ENCODE data around the gene TNFAIP2. TPM values are rescaled to one million over a fixed set of nuclear protein-coding genes. Genes with fewer than 3 reads are reported as not detected.

Gene TNFAIP2
- total and polyA plus RNA-seq, 2 donors (not counting 3 experiments of a cell fraction or from before 2014, with no cell fraction given) = 31.6 to 42.7 TPM

GRCh38 chr14:103164006-103164405, 40.7 kb downstream of the TNFAIP2 start:
- no TSS peak for BruUV-seq (replicated peaks)
- FAIRE-seq (no peak), DNase-seq (ENCODE audit: low read depth, low spot score) (no peak)
- Histone ChIP-seq H3K27ac (ENCODE audit: insufficient read depth, low read depth, low read length) (no peak overlapping the region), H3K9me3 (replicated peaks; ENCODE audit: control insufficient read depth, insufficient read depth, low read length) (no peaks in the 10 kb centered on the region), H3K36me3 (ENCODE audit: control insufficient read depth in 2 of 2, extremely low read depth in 1 of 2, insufficient read depth in 2 of 2, low read length in 2 of 2) (no peaks in the 10 kb centered on the region), H3K4me3 (replicated peaks in 1 of 3; ENCODE audit: insufficient read depth in 1 of 3, low read depth in 1 of 3, low read length in 3 of 3) (no peak overlapping the region), H3K27me3 (ENCODE audit: control insufficient read depth in 2 of 2, insufficient read depth in 2 of 2, low read length in 2 of 2) (peaks cover 19% of the 10 kb centered on the region in 2 experiments), H3K9ac (replicated peaks; ENCODE audit: extremely low read depth, insufficient read depth, low read length) (no peak overlapping the region), H3K4me2 (ENCODE audit: insufficient read depth, low read length) (no peak overlapping the region), H4K20me1 (replicated peaks; ENCODE audit: control insufficient read depth, extremely low read depth, insufficient read depth, low read length) (no peaks in the 10 kb centered on the region), H2AFZ (ENCODE audit: low read depth, low read length) (no peak overlapping the region), H3K9me1 (replicated peaks; ENCODE audit: control insufficient read depth, extremely low read depth, insufficient read depth, low read length) (no peaks in the 10 kb centered on the region), H3K4me1 (ENCODE audit: control insufficient read depth, extremely low read depth, insufficient read depth, low read length) (no peaks in the 10 kb centered on the region), H3K79me2 (ENCODE audit: control insufficient read depth, insufficient read depth, low read length) (no peaks in the 10 kb centered on the region)
- dilution Hi-C loops (cut with MboI; ENCODE audit: extremely low pct_ligation_motif_present, low sequenced_read_pairs) = no loop called here
- POLR2A ChIA-PET = no interaction called here
- intact Hi-C loops (cut with micrococcal nuclease) = no loop called here
- CTCF ChIA-PET = interaction anchor here (1.0 to 1.6 kb wide), 5 partner anchors 16 to 118 kb away, joined by 3 to 8 read pairs (median 4); no protein-coding TSS in a partner anchor
- no peak for TF ChIP-seq MAX (IDR thresholded peaks at IDR 0.05; ENCODE audit: insufficient read depth, insufficient read length)
- no peak for TF ChIP-seq FOS (IDR thresholded peaks at IDR 0.05; ENCODE audit: borderline replicate concordance, insufficient read depth, low read length)
- no peak for TF ChIP-seq POLR2AphosphoS5 (IDR thresholded peaks at IDR 0.05; ENCODE audit: insufficient read depth, low read depth, low read length)
- TF ChIP-seq POLR2A (IDR thresholded peaks at IDR 0.05; ENCODE audit: low read depth, low read length) = no peak
- TF ChIP-seq GATA2 (IDR thresholded peaks at IDR 0.05; ENCODE audit: insufficient read depth, insufficient read length, low read depth, low read length) = no peak
- no peak for TF ChIP-seq MYC (IDR thresholded peaks at IDR 0.05; ENCODE audit: low read depth, low read length)
- no peak for TF ChIP-seq CTCF (IDR thresholded peaks at IDR 0.05; ENCODE audit: extremely low read depth in 1 of 2, insufficient read depth in 1 of 2, low read depth in 1 of 2, low read length in 2 of 2)
- no peak for TF ChIP-seq EZH2 (IDR thresholded peaks at IDR 0.05; ENCODE audit: borderline replicate concordance, low read depth, low read length, severe bottlenecking)
- TF ChIP-seq JUN (IDR thresholded peaks at IDR 0.05; ENCODE audit: borderline replicate concordance, insufficient read depth, insufficient read length, low read depth) = no peak
